Adrenal gland (tissue), 5 donors: ENCODE measurements around the gene KIF26B.

Experiments used
- POLR2A ChIP-seq, 2 donors: fragments of 450-650 bp; IDR thresholded peaks; one replicate each; pipeline ENCODE4 v1.6.1; 2017; ENCODE audit warnings: antibody characterized with exemption in 2 of 2, mild to moderate bottlenecking in 2 of 2, moderate library complexity in 1 of 2
- TF ChIP-seq, protein P1 (sequence below), 6 experiments: fragments of 450-650 bp in 4 of 6; fragments of 200-600 bp in 2 of 6; sonication (generic) in 1 of 6; IDR thresholded peaks; 1 replicate in 5 of 6; 2 replicates in 1 of 6; pipeline versions ENCODE4 v1.5.1 to v1.8.0; 2016 to 2021; ENCODE audit warnings: antibody characterized with exemption in 6 of 6, mild to moderate bottlenecking in 2 of 6, moderate library complexity in 1 of 6
- donor health status: DM: no; HTN: no; CAD: no.

DNA sequence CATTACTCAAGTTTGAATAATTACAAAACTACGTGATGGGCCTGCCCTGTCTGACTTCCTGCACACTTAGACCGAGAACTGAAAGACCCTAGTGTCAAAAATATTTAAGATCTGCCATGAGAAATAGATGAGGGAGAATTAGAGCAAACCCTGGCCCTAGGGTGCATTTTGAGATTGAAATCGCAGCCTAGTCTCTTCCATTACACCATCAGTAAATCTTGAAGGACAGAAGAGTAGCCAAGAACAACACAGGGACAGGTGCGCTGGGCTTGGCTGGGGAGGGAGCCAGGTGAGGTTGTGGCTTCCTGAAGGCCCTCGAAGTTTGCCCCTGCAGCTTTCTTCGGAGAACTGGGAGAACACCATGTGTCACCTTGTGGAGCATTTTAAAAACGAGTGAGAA lies 36.7 kb upstream of the KIF26B start:
- TF ChIP-seq, protein P1, sequence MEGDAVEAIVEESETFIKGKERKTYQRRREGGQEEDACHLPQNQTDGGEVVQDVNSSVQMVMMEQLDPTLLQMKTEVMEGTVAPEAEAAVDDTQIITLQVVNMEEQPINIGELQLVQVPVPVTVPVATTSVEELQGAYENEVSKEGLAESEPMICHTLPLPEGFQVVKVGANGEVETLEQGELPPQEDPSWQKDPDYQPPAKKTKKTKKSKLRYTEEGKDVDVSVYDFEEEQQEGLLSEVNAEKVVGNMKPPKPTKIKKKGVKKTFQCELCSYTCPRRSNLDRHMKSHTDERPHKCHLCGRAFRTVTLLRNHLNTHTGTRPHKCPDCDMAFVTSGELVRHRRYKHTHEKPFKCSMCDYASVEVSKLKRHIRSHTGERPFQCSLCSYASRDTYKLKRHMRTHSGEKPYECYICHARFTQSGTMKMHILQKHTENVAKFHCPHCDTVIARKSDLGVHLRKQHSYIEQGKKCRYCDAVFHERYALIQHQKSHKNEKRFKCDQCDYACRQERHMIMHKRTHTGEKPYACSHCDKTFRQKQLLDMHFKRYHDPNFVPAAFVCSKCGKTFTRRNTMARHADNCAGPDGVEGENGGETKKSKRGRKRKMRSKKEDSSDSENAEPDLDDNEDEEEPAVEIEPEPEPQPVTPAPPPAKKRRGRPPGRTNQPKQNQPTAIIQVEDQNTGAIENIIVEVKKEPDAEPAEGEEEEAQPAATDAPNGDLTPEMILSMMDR (IDR thresholded peaks at IDR 0.05), result no peak
- no peak for TF ChIP-seq POLR2A (IDR thresholded peaks at IDR 0.05)
